HCT116 (cell line): ENCODE data around the gene TRAIP.

Experiments used
- ATF3 ChIP-seq: IDR thresholded peaks from 2 replicates; pipeline ENCODE4 v1.6.1; 2012
- CEBPB ChIP-seq: IDR thresholded peaks from 2 replicates; pipeline ENCODE4 v1.6.1; 2012; ENCODE audit warnings: low read depth
- EZH2 ChIP-seq: fragments of 200-600 bp; sonication (generic); IDR thresholded peaks from 2 replicates; pipeline ENCODE4 v1.6.1; 2017; ENCODE audit warnings: antibody characterized with exemption, mixed run types
- FOSL1 ChIP-seq: IDR thresholded peaks from 2 replicates; pipeline ENCODE4 v1.6.1; 2012; ENCODE audit warnings: low read depth
- POLR2A ChIP-seq: IDR thresholded peaks from 2 replicates; pipeline ENCODE4 v1.7.0; 2011; ENCODE audit warnings: borderline replicate concordance; ENCODE audit not compliant: insufficient read depth, insufficient read length; ENCODE audit errors: extremely low read depth
- POLR2AphosphoS5 ChIP-seq: IDR thresholded peaks from 2 replicates; pipeline ENCODE4 v1.6.1; 2011; ENCODE audit warnings: mild to moderate bottlenecking, low read depth, low read length, moderate library complexity
- REST ChIP-seq: IDR thresholded peaks from 2 replicates; pipeline ENCODE4 v1.6.1; 2012; ENCODE audit warnings: low read depth
- SP1 ChIP-seq: IDR thresholded peaks from 2 replicates; pipeline ENCODE4 v1.6.1; 2012; ENCODE audit warnings: low read depth
- ZNF274 ChIP-seq: fragments of 200-500 bp; sonication (Bioruptor generic); IDR thresholded peaks from 2 replicates; pipeline ENCODE4 v1.6.1; 2014; ENCODE audit warnings: mild to moderate bottlenecking, low read depth, low read length, inconsistent platforms
- TF ChIP-seq, protein P1 (sequence below), 3 experiments: fragments of 200-600 bp in 1 of 3; sonication (generic) in 1 of 3; IDR thresholded peaks in 2 of 3; conservative IDR thresholded peaks in 1 of 3; 2 replicates each; pipeline ENCODE4 v1.5.1; 2012 to 2017; ENCODE audit warnings: low read depth in 2 of 3, low read length in 2 of 3, antibody characterized with exemption in 1 of 3, borderline replicate concordance in 1 of 3, control low read depth in 1 of 3, mild to moderate bottlenecking in 1 of 3, mixed read lengths in 1 of 3, mixed run types in 1 of 3, moderate library complexity in 1 of 3; ENCODE audit not compliant: insufficient read depth in 1 of 3
- TF ChIP-seq, protein P2 (sequence below): IDR thresholded peaks from 2 replicates; pipeline ENCODE4 v1.6.1; 2011; ENCODE audit warnings: mild to moderate bottlenecking, low read length, moderate library complexity; ENCODE audit not compliant: insufficient replicate concordance; ENCODE audit errors: extremely low read depth

- TF ChIP-seq ZNF274 (no peak), EZH2 (no peak), ATF3 (no peak), REST (no peak), CEBPB (no peak), POLR2A (no peak), POLR2AphosphoS5 (no peak), SP1 (no peak), FOSL1 (no peak)
- TF ChIP-seq, protein P1, sequence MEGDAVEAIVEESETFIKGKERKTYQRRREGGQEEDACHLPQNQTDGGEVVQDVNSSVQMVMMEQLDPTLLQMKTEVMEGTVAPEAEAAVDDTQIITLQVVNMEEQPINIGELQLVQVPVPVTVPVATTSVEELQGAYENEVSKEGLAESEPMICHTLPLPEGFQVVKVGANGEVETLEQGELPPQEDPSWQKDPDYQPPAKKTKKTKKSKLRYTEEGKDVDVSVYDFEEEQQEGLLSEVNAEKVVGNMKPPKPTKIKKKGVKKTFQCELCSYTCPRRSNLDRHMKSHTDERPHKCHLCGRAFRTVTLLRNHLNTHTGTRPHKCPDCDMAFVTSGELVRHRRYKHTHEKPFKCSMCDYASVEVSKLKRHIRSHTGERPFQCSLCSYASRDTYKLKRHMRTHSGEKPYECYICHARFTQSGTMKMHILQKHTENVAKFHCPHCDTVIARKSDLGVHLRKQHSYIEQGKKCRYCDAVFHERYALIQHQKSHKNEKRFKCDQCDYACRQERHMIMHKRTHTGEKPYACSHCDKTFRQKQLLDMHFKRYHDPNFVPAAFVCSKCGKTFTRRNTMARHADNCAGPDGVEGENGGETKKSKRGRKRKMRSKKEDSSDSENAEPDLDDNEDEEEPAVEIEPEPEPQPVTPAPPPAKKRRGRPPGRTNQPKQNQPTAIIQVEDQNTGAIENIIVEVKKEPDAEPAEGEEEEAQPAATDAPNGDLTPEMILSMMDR (IDR thresholded peaks at IDR 0.05 in 2 of 3, conservative IDR thresholded peaks at IDR 0.05 in 1 of 3; ENCODE audit: borderline replicate concordance in 1 of 3, insufficient read depth in 1 of 3, low read depth in 2 of 3, low read length in 2 of 3), result no peak
- TF ChIP-seq, protein P2, sequence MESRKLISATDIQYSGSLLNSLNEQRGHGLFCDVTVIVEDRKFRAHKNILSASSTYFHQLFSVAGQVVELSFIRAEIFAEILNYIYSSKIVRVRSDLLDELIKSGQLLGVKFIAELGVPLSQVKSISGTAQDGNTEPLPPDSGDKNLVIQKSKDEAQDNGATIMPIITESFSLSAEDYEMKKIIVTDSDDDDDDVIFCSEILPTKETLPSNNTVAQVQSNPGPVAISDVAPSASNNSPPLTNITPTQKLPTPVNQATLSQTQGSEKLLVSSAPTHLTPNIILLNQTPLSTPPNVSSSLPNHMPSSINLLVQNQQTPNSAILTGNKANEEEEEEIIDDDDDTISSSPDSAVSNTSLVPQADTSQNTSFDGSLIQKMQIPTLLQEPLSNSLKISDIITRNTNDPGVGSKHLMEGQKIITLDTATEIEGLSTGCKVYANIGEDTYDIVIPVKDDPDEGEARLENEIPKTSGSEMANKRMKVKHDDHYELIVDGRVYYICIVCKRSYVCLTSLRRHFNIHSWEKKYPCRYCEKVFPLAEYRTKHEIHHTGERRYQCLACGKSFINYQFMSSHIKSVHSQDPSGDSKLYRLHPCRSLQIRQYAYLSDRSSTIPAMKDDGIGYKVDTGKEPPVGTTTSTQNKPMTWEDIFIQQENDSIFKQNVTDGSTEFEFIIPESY, result no peak
These were observed 76.0 kb downstream of the TRAIP start for GRCh38 chr3:49780080-49780974.
